BJ (cell line): ENCODE measurements around the gene SPDYC. TPM values are rescaled to one million over a fixed set of nuclear protein-coding genes. Genes with fewer than 3 reads are reported as not detected.

ENCODE experiments used
- CTCF ChIA-PET: fragments of 350-600 bp; formaldehyde crosslinking; extraction: SDS; loops from one replicate; lab custom pipeline; 2021; ENCODE audit warnings: antibody characterized with exemption, inconsistent platforms; lab: Yijun Ruan, JAX
- POLR2A ChIA-PET: fragments of 300-600 bp; sonication (Branson Sonifier 250); formaldehyde crosslinking; extraction: SDS; loops from one replicate; lab custom pipeline; 2021; ENCODE audit warnings: antibody characterized with exemption; lab: Charles Lee
- DNase-seq: peaks from one replicate; pipeline ENCODE4 v3.0.0-alpha.2; 2011; ENCODE audit warnings: low read depth
- H3K27me3 ChIP-seq: 2 replicates; pipeline ENCODE4 v1.6.0; 2011; ENCODE audit warnings: low read length; ENCODE audit not compliant: control insufficient read depth, insufficient read depth
- H3K36me3 ChIP-seq: 2 replicates; pipeline ENCODE4 v1.5.1; 2011; ENCODE audit warnings: low read length; ENCODE audit not compliant: control insufficient read depth, insufficient read depth
- H3K4me3 ChIP-seq: 2 replicates; pipeline ENCODE4 v1.5.1; 2011; ENCODE audit warnings: low read depth, mild to moderate bottlenecking, control low read depth, low read length
- CTCF ChIP-seq: IDR thresholded peaks from 2 replicates; pipeline ENCODE4 v1.5.1; 2011; ENCODE audit warnings: low read depth, mild to moderate bottlenecking, control low read depth, inconsistent platforms, low read length, moderate library complexity; ENCODE audit not compliant: insufficient read depth
- polyA minus RNA-seq: library from RNA; depleted of rRNA, polyadenylated mRNA; stranded (reverse); fragments of >200 nt; gene quantifications from 2 replicates; pipeline ENCODE4 v1.2.3, GENCODE V29; 2011; rRNA and poly(A)+ RNA removed
- polyA plus RNA-seq: library from polyadenylated mRNA; depleted of rRNA; stranded (reverse); fragments of >200 nt; gene quantifications from 2 replicates; pipeline ENCODE4 v1.2.3, GENCODE V29; 2011; rRNA removed

Gene SPDYC
- polyA plus RNA-seq = not detected in 2 replicates
- polyA minus RNA-seq = not detected in 2 replicates

GRCh38 chr11:65170058-65170534 is at the start of gene SPDYC:
Gene SPDYC, plus strand, starts transcription at chr11:65170233. Its CDS starts 1,125 bp downstream, at chr11:65171358.
- ChIA-PET CTCF (interaction anchor here (2.3 kb wide), 1 partner anchor 11 kb away, joined by 14 read pairs; the partner anchor contains the start of gene CAPN1), POLR2A (no interaction called here)
- Histone ChIP-seq H3K36me3 (no peaks in the 10 kb centered on the region), H3K27me3 (no peaks in the 10 kb centered on the region), H3K4me3 (no peak within 1 kb of the TSS)
- no peak for TF ChIP-seq CTCF
- no peak for DNase-seq

GRCh38 chr11:65120831-65121230 is 49.2 kb upstream of the SPDYC start:
- Histone ChIP-seq H3K36me3 (peaks cover 9% of the 10 kb centered on the region), H3K27me3 (no peaks in the 10 kb centered on the region), H3K4me3 (peak overlapping the region; percentile 55)
- POLR2A ChIA-PET = no interaction called here
- DNase-seq = no peak
- TF ChIP-seq CTCF = no peak
- CTCF ChIA-PET = interaction anchor here (1.5 to 4.7 kb wide), 5 partner anchors 8 to 107 kb away, joined by 3 to 25 read pairs (median 5); partner anchors contain the start of genes ARL2, SYVN1 and TM7SF2

- Histone ChIP-seq H3K27me3 (no peaks in the 10 kb centered on the region), H3K36me3 (peaks cover 12% of the 10 kb centered on the region), H3K4me3 (peak overlapping the region; percentile 55)
- TF ChIP-seq CTCF = no peak
- POLR2A ChIA-PET = interaction anchor here (0.6 to 1.2 kb wide), 6 partner anchors 10 to 193 kb away, joined by 3 to 13 read pairs (median 4); partner anchors contain the start of genes CDC42EP2 and TM7SF2
- no peak for DNase-seq
- CTCF ChIA-PET = interaction anchor here (0.8 to 2.0 kb wide), 8 partner anchors 9 to 108 kb away, joined by 3 to 21 read pairs (median 4); partner anchors contain the start of genes ARL2, SYVN1 and TM7SF2
These were observed 48.6 kb upstream of the SPDYC start for GRCh38 chr11:65121447-65121864.

- Histone ChIP-seq H3K27me3 (no peaks in the 10 kb centered on the region), H3K4me3 (peak within 1 kb of the TSS; percentile 55), H3K36me3 (peaks cover 16% of the 10 kb centered on the region)
- TF ChIP-seq CTCF = no peak
- POLR2A ChIA-PET = interaction anchor here (0.6 to 1.2 kb wide), 7 partner anchors 9 to 192 kb away, joined by 3 to 13 read pairs (median 3); partner anchors contain the start of genes CDC42EP2 and TM7SF2
- DNase-seq = peak; percentile 86
- CTCF ChIA-PET = interaction anchor here (0.7 to 2.0 kb wide), 8 partner anchors 8 to 203 kb away, joined by 3 to 21 read pairs (median 3); partner anchors contain the start of genes ARL2 and TM7SF2
These were observed 48.0 kb upstream of the SPDYC start, which contains the start of the genes FAU and MRPL49 for GRCh38 chr11:65121865-65122696. Gene FAU, minus strand, starts transcription at chr11:65122134. Its CDS starts 321 bp downstream, at chr11:65121813. Gene MRPL49, plus strand, starts transcription at chr11:65122321. Its CDS starts 26 bp downstream, at chr11:65122347.
